HG03108 (cell line): ENCODE results near the gene ABCA8.
"Not testable (repeated sequence)": the region's sequence is repeated elsewhere in the genome, so short reads cannot be mapped to it uniquely, and the experiment has no call there.

Source experiments
- ATAC-seq: cut with Tn5 transposase; IDR thresholded peaks from one replicate; pipeline ENCODE4 v1.9.1; 2021; ENCODE audit warnings: moderate library complexity; ENCODE audit not compliant: unreplicated experiment

Gene ABCA8

DNA sequence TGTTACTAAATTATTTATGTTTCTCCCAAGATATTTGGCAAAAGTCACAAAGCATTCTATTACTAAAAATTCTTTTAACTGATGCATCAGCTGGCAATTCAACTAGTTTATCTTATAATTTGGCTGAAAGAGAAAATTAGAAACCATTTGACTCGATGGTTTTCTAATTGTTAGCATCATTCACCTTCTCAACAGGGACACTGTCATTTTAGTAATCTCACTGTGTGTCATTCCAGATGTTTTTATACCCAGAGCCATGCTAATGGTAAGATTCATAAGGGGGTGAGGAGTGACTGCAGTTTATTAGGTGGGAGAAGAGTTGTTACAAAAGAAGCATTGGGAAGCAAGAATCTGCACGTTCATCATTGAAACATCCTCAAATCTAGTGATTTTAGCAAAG is 124.9 kb downstream of the ABCA8 start:
- ATAC-seq = no peak

DNA sequence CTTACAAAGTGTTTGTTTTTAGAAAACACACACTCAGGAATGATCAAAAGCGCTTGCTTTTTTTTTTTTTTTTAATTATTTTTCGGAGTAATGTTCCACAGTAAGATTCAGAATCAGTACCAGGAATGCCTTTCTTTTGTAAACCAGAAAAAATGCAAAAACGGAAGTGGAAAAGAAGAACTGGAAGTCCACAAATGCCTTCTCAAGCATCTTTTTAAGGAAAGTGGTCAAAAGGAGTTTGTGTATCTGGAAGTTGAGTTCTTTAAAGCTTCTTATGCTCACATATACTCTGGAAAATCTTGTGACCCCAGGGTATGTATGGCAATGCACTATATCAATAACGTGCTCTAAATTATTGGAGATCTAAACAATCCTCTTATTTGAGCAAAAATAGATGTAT is 126.0 kb downstream of the ABCA8 start:
- no peak for ATAC-seq

DNA sequence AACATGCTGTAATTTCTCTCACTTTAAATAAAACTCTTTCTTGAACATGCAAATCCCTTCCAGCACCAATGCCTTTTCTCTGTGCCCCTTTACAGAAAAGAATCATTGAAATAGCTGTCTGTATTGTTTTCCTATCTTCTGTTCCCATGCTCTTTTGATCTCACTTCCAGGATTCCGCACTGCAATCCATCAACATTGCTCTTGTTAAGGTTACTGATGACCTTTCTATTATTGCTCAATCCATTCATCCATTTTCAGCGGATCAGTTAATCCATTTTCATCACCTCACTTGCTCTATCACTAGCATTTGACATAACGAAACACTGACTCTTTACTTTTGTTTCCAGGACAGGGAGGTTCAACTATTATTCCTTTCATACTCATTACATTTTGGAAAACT is 130.5 kb downstream of the ABCA8 start:
- no peak for ATAC-seq

DNA sequence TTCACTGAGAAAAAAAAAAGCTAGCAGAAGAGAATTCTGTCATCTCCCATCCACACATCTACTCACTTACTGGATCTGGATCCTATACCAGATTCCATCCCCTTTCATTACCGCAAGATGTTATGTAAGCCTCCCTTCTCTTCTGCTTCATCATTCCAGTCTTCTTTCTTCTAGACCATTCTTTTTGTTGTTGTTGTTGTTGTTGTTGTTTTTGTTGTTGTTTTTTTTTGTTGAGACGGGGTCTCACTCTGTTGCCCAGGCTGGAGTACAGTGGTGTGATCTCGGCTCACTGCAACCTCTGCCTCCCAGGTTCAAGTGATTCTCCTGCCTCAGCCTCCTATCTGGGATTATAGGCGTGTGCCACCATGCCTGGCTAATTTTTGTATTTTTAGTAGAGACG is 131.0 kb downstream of the ABCA8 start:
- ATAC-seq = not testable (repeated sequence)

DNA sequence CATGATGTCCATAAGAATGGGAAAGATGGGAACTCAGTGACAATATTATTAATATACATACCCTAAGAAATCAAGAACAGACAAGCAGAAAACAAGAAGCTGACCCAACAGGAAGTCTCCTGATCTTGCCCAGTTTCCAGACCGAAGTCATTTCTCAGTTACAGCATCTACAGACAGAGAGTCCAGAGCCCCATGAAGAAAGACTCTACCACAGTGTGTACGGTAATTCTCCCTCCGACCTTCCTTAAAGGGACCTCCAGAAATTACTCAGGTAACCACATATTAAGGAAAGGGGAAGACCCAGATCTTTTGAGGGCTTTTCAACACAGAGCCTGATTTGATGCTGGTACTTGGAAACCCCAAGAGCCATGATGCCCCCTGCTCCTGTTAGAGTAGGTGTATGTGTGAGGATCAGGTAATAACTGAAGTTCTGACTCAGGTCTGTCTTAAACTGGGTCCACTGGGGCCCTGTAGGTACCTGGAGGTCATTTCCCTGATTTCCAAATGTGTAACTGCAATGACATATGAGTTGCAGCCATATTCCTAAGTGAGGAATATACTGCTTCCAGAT is 132.4 kb downstream of the ABCA8 start:
- no peak for ATAC-seq

DNA sequence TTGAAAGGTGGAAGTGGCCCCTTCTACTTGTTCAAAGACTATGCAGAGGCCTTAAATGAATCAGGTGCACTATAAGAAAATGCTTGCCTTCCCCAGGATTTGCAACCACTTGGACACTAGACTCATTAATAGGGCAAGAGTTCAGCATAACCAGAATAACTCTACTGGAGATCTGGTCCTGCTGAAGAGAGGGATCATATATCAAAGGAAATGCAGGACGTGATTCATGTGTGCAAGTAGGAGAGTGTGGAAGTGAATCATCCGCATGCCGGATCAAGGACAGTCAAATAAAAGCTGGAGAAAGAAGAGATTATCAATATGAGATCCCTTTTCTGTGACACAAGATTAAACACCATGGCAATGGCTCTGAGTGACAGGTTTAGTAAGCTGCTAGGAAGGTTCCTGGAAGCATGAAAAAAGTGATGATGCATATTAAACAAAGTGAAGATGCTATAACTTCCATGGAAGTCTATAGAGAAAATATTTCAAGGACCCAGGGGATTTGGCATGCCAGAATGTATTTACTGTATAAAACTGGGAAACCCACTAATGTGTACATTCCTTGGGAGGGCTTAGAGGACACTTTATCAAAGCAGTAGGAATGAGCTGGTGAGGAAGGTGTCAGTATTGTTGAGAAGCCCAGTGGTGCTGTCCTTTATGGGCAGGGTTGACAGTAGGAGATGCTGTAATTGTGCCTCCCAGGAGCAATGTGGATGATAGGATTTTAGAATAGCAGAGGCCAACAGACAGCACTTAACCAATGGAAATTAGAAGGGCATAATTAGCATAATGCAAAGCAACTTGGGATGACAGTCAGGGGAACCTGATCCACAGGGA is 133.1 kb downstream of the ABCA8 start:
- ATAC-seq = no peak

DNA sequence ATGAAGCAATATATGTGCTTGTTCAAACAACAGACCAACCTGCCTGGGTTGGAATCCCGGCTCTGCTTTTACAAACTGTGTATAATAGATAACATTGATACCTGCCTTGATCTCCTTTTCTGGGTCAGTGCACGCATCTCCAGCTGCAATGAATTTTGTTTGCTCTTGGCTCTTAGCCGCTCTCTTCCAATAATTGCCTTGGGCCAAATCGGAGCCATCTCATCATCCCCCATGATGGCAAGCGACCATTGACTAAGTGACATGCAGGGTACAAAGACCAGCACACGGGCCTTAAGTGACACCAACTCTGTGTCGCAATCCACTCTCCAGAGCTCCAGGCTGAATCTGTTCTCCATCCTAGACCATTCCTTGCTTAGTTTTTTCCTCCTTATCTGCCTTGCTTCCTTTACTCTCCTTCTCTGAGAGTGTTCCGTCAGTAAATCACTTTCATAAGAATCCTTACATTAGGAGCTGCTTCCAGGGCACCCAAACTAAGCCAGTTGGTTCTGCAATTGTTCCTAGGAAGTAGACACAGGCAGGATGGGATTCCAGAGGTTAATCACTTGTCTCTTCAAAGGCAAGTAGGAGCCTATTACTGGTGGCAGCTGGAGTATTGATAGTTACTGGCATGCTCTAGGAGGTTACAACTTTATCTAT is 134.2 kb downstream of the ABCA8 start:
- ATAC-seq = no peak

DNA sequence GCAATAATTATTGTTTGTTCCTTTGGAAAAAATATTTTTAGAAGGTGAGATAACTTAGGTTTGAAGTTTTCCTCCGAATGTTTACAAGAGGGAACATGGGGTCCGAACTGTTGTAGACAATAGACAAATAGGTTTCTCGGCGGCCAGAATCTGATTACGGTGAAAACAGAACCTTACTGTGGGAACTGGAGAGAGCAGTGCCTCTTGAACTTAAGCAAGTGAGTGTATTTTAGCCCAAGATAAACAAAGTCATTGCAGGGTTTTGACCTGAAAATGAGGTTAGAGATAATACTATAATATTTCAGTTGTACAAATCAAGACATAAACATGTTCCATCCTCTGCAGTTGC is 134.7 kb downstream of the ABCA8 start:
- ATAC-seq = no peak

DNA sequence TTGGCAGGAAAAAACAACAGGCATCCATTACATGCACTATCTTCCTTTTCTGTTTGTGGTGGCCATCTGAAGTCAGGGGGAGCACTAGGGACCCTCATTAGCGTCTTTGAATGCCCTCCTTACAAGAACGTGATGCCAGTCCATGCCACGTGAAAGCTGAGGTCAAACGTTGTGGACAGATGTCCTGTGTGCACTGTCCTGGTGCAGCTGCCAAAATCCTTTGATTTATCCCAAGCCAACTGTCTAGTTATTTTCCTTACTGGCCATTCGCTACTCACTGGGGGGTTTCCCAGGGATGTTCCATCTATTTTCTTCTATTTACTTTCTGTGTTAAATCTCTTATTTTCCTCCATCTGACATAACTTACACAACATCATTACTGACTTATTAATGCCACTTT is 135.7 kb downstream of the ABCA8 start:
- no peak for ATAC-seq
